ENCODE data around the gene UNC45B.

DNA sequence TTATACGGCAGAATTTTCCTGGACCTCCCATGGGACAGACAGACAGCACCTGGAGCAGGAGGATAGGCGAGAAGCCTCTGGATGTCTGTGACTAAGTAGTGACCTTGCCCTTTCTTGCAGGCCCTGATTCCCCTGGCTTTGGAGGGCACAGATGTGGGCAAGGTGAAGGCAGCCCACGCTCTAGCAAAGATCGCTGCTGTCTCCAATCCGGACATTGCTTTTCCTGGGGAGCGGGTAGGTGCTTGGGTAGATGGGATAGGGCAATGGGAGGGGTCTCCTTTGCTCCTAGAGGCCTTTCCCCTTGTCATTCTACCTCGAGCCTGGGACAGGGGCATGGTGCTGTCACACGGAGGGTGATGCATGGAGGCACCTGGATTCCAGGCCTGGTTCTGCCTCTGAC lies 29.3 kb downstream of the UNC45B start:
- TF ChIP-seq BHLHE40 (IDR thresholded peaks at IDR 0.05; ENCODE audit: low read depth, low read length) (no peak), POLR2A (IDR thresholded peaks at IDR 0.05; ENCODE audit: low read depth, low read length) (no peak), CEBPB (IDR thresholded peaks at IDR 0.05; ENCODE audit: low read depth, low read length) (no peak), RCOR1 (IDR thresholded peaks at IDR 0.05; ENCODE audit: insufficient replicate concordance, low read length) (no peak), MXI1 (IDR thresholded peaks at IDR 0.05; ENCODE audit: borderline replicate concordance, low read depth, low read length) (no peak)
- TF ChIP-seq, protein P1, sequence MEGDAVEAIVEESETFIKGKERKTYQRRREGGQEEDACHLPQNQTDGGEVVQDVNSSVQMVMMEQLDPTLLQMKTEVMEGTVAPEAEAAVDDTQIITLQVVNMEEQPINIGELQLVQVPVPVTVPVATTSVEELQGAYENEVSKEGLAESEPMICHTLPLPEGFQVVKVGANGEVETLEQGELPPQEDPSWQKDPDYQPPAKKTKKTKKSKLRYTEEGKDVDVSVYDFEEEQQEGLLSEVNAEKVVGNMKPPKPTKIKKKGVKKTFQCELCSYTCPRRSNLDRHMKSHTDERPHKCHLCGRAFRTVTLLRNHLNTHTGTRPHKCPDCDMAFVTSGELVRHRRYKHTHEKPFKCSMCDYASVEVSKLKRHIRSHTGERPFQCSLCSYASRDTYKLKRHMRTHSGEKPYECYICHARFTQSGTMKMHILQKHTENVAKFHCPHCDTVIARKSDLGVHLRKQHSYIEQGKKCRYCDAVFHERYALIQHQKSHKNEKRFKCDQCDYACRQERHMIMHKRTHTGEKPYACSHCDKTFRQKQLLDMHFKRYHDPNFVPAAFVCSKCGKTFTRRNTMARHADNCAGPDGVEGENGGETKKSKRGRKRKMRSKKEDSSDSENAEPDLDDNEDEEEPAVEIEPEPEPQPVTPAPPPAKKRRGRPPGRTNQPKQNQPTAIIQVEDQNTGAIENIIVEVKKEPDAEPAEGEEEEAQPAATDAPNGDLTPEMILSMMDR (conservative IDR thresholded peaks at IDR 0.05; ENCODE audit: low read depth, low read length), result no peak
- TF ChIP-seq, protein P2, sequence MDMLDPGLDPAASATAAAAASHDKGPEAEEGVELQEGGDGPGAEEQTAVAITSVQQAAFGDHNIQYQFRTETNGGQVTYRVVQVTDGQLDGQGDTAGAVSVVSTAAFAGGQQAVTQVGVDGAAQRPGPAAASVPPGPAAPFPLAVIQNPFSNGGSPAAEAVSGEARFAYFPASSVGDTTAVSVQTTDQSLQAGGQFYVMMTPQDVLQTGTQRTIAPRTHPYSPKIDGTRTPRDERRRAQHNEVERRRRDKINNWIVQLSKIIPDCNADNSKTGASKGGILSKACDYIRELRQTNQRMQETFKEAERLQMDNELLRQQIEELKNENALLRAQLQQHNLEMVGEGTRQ (IDR thresholded peaks at IDR 0.05; ENCODE audit: low read depth, low read length), result no peak

All from IMR-90 (cell line).